HG02973 (cell line): Measurements from ENCODE around the gene SLC39A11.
"Not testable (repeated sequence)": the region's sequence is repeated elsewhere in the genome, so short reads cannot be mapped to it uniquely, and the experiment has no call there.

Source experiments
- ATAC-seq: cut with Tn5 transposase; IDR thresholded peaks from one replicate; pipeline ENCODE4 v1.9.1; 2021; ENCODE audit warnings: moderate library complexity; ENCODE audit not compliant: unreplicated experiment

Gene SLC39A11

GRCh38 chr17:72954579-72954978 is 137.9 kb downstream of the SLC39A11 start:
- ATAC-seq, result no peak

GRCh38 chr17:72953621-72954020 is 138.9 kb downstream of the SLC39A11 start:
- no peak for ATAC-seq

GRCh38 chr17:72952641-72953315 is 139.7 kb downstream of the SLC39A11 start:
- ATAC-seq, result no peak

- ATAC-seq, result no peak
These were observed 140.3 kb downstream of the SLC39A11 start for GRCh38 chr17:72952220-72952619.

- ATAC-seq, result no peak
These were observed 142.1 kb downstream of the SLC39A11 start for GRCh38 chr17:72950242-72950931.

- no peak for ATAC-seq
These were observed 144.4 kb downstream of the SLC39A11 start for GRCh38 chr17:72948115-72948514.

- no peak for ATAC-seq
These were observed 145.0 kb downstream of the SLC39A11 start for GRCh38 chr17:72947475-72947874.

- no peak for ATAC-seq
These were observed 145.8 kb downstream of the SLC39A11 start for GRCh38 chr17:72946696-72947095.

GRCh38 chr17:72946156-72946555 is 146.3 kb downstream of the SLC39A11 start:
- ATAC-seq, result no peak

GRCh38 chr17:72945473-72945872 is 147.0 kb downstream of the SLC39A11 start:
- ATAC-seq, result no peak

- no peak for ATAC-seq
These were observed 148.4 kb downstream of the SLC39A11 start for GRCh38 chr17:72943826-72944689.

GRCh38 chr17:72942579-72942978 is 149.9 kb downstream of the SLC39A11 start:
- no peak for ATAC-seq

- ATAC-seq, result no peak
These were observed 152.0 kb downstream of the SLC39A11 start for GRCh38 chr17:72940496-72940895.

- ATAC-seq, result no peak
These were observed 154.0 kb downstream of the SLC39A11 start for GRCh38 chr17:72938482-72938881.

GRCh38 chr17:72937707-72938106 is 154.8 kb downstream of the SLC39A11 start:
- ATAC-seq, result no peak

- not testable (repeated sequence) for ATAC-seq
These were observed 155.2 kb downstream of the SLC39A11 start for GRCh38 chr17:72937254-72937653.

GRCh38 chr17:72935984-72936383 is 156.5 kb downstream of the SLC39A11 start:
- no peak for ATAC-seq

- no peak for ATAC-seq
These were observed 157.6 kb downstream of the SLC39A11 start for GRCh38 chr17:72934927-72935326.

GRCh38 chr17:72931635-72932034 is 160.9 kb downstream of the SLC39A11 start:
- ATAC-seq, result no peak

- ATAC-seq, result no peak
These were observed 161.3 kb downstream of the SLC39A11 start for GRCh38 chr17:72931163-72931562.

GRCh38 chr17:72930031-72930430 is 162.5 kb downstream of the SLC39A11 start:
- no peak for ATAC-seq
